ENCODE results near the gene ANXA11. TPM values are rescaled to one million over a fixed set of nuclear protein-coding genes. Genes with fewer than 3 reads are reported as not detected.
"Not testable (repeated sequence)": the region's sequence is repeated elsewhere in the genome, so short reads cannot be mapped to it uniquely, and the experiment has no call there.

The ANXA11 gene
- 10 to 100 TPM; 39.0 to 99.5 (median 63.6) TPM for total RNA-seq
- polyA plus RNA-seq = 100 to 1,000 TPM in 2 of 3 donors, 10 to 100 TPM in 1; 83.3 to 249 (median 239) TPM
- long read RNA-seq, donor 1, full-length matches to known transcripts = 6 of 6 reads
- long read RNA-seq, donor 1, partial matches to known transcripts = 0 of 6 reads
- long read RNA-seq, donor 1, other reads (novel, unspliced or antisense) = 0 of 6 reads
- long read RNA-seq, donor 2, full-length matches to known transcripts = 3 of 3 reads
- long read RNA-seq, donor 2, partial matches to known transcripts = 0 of 3 reads
- long read RNA-seq, donor 2, other reads (novel, unspliced or antisense) = 0 of 3 reads
- long read RNA-seq, donor 3, full-length matches to known transcripts = 2 of 2 reads
- long read RNA-seq, donor 3, partial matches to known transcripts = 0 of 2 reads
- long read RNA-seq, donor 3, other reads (novel, unspliced or antisense) = 0 of 2 reads
- long read RNA-seq, donor 4, full-length matches to known transcripts = 24 of 35 reads
- long read RNA-seq, donor 4, partial matches to known transcripts = 7 of 35 reads
- long read RNA-seq, donor 4, other reads (novel, unspliced or antisense) = 4 of 35 reads
- long read RNA-seq, donor 5, full-length matches to known transcripts = 122 of 173 reads
- long read RNA-seq, donor 5, partial matches to known transcripts = 30 of 173 reads
- long read RNA-seq, donor 5, other reads (novel, unspliced or antisense) = 21 of 173 reads
- long read RNA-seq, donor 6, full-length matches to known transcripts = 11 of 19 reads
- long read RNA-seq, donor 6, partial matches to known transcripts = 4 of 19 reads
- long read RNA-seq, donor 6, other reads (novel, unspliced or antisense) = 4 of 19 reads
- long read RNA-seq, donor 7, full-length matches to known transcripts = 4 of 4 reads
- long read RNA-seq, donor 7, partial matches to known transcripts = 0 of 4 reads
- long read RNA-seq, donor 7, other reads (novel, unspliced or antisense) = 0 of 4 reads
- long read RNA-seq, donor 8, full-length matches to known transcripts = 8 of 8 reads
- long read RNA-seq, donor 8, partial matches to known transcripts = 0 of 8 reads
- long read RNA-seq, donor 8, other reads (novel, unspliced or antisense) = 0 of 8 reads
- long read RNA-seq, donor 9, full-length matches to known transcripts = 2 of 7 reads
- long read RNA-seq, donor 9, partial matches to known transcripts = 5 of 7 reads
- long read RNA-seq, donor 9, other reads (novel, unspliced or antisense) = 0 of 7 reads
- long read RNA-seq, donor 10, full-length matches to known transcripts = 7 of 7 reads
- long read RNA-seq, donor 10, partial matches to known transcripts = 0 of 7 reads
- long read RNA-seq, donor 10, other reads (novel, unspliced or antisense) = 0 of 7 reads

DNA sequence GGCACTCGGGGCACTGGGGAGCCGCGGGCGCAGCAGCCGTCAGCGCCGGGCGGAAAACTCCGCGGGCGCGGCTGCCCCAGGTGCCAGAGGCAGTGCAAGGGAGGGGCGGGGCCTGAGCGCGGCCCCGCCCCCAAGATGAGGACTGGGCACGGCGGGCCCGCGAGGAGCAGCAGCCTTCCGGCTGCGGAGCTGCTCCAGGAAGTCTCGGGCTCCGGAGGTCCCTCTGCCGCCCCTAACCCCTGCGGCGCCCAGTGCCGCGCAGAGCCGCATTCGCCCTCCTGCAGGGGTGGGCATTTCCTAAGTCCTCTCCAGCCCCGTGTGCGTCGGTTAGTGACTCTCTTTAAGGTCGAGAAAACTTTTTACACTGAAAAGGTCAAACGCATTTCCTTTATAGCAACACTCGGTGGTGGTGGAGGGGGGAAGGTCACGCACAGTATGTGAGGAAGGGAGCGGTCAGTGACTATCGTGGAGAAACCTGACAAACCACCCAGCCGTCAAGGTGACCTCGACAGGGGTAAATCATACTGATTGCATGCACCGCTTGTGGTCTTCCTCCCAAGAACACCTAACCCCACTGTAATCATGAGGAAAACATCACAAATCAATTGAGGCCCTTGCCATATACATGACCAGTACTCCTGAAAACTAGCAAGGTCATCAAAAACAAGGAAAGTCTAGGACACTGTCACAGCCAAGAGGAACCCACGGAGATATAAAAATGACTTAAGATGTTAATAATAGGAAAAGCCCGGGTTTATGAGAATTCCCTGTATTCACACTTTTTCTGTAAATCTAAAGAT lies at the start of gene ANXA11:
Gene ANXA11 (minus strand): TSS at position 61 of the 800 bp plus-strand sequence. CDS start 32,676 bp downstream, outside the sequence.
- H3K27ac ChIP-seq = peak within 1 kb of the TSS in 4 of 5 donors; percentile 90 to 98 (median 96)
- H3K36me3 ChIP-seq (replicated peaks in 1 of 2) = no peaks in the 10 kb centered on the region
- WGBS, 4 donors = 2 to 4% (median 2%) methylated on average over 14 to 45 of the region's 45 CpGs
- no peaks in the 10 kb centered on the region for H3K27me3 ChIP-seq
- DNase-seq = peak; percentile 72 to 85 (median 81)
- H3K4me3 ChIP-seq = peak within 1 kb of the TSS; percentile 32 to 100 (median 77)
- intact Hi-C loops (cut with DNase I) = loop anchor here in 1 of 2 donors (5.0 kb wide), 1 partner anchor 48 kb away; no protein-coding TSS in a partner anchor
- peaks cover 10 to 25% of the 10 kb centered on the region in 2 donors for H3K4me1 ChIP-seq (replicated peaks in 1 of 2)
- no peaks in the 10 kb centered on the region for H3K9me3 ChIP-seq (replicated peaks in 1 of 3)
- TF ChIP-seq, protein P1, sequence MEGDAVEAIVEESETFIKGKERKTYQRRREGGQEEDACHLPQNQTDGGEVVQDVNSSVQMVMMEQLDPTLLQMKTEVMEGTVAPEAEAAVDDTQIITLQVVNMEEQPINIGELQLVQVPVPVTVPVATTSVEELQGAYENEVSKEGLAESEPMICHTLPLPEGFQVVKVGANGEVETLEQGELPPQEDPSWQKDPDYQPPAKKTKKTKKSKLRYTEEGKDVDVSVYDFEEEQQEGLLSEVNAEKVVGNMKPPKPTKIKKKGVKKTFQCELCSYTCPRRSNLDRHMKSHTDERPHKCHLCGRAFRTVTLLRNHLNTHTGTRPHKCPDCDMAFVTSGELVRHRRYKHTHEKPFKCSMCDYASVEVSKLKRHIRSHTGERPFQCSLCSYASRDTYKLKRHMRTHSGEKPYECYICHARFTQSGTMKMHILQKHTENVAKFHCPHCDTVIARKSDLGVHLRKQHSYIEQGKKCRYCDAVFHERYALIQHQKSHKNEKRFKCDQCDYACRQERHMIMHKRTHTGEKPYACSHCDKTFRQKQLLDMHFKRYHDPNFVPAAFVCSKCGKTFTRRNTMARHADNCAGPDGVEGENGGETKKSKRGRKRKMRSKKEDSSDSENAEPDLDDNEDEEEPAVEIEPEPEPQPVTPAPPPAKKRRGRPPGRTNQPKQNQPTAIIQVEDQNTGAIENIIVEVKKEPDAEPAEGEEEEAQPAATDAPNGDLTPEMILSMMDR (IDR thresholded peaks at IDR 0.05) = no peak
- peak; percentile 72 to 87 for TF ChIP-seq POLR2A (IDR thresholded peaks at IDR 0.05)

DNA sequence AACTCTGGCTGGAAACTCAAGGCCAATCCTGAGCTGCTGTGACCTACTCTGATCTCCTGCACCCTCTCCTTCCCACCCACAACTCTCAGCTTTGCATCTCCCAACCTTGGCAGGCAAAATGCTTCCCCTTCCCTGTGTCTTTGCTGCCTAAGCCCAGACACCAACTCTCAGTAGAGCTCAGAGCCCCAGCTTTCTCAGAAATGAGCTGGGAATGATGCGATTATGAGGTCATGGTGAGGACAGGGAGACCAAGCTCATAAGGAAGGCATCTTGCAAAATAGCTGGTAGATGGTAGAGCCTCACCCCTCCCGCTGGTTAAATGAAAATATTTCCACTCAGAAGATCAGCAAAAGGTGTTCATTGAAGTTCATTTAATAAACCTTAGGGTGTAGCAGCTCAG lies 49.4 kb upstream of the ANXA11 start:
- WGBS, 4 donors = no CpG with 5 or more reads among the region's 2 CpGs
- not testable (repeated sequence) for H3K9me3 ChIP-seq (replicated peaks in 1 of 3); H3K27ac ChIP-seq; H3K36me3 ChIP-seq (replicated peaks in 1 of 2); H3K4me3 ChIP-seq; H3K27me3 ChIP-seq; H3K4me1 ChIP-seq (replicated peaks in 1 of 2); DNase-seq
- intact Hi-C loops (cut with DNase I) = loop anchor here in 1 of 2 donors (5.0 kb wide), 1 partner anchor 52 kb away; no protein-coding TSS in a partner anchor

GRCh38 chr10:80253963-80254271 lies 48.6 kb upstream of the ANXA11 start:
- H3K4me3 ChIP-seq; H3K4me1 ChIP-seq (replicated peaks in 1 of 2); H3K27ac ChIP-seq; H3K36me3 ChIP-seq (replicated peaks in 1 of 2); intact Hi-C loops (cut with DNase I); H3K27me3 ChIP-seq; H3K9me3 ChIP-seq (replicated peaks in 1 of 3); DNase-seq: not testable (repeated sequence)
- WGBS, 4 donors = 35 to 63% (median 52%) methylated on average over 1 of the region's 1 CpG

GRCh38 chr10:80253266-80253962 lies 48.1 kb upstream of the ANXA11 start:
- Histone ChIP-seq H3K4me3 (no peak overlapping the region), H3K27ac (no peak overlapping the region), H3K36me3 (replicated peaks in 1 of 2) (no peaks in the 10 kb centered on the region), H3K4me1 (replicated peaks in 1 of 2) (no peaks in the 10 kb centered on the region), H3K9me3 (replicated peaks in 1 of 3) (no peaks in the 10 kb centered on the region), H3K27me3 (no peaks in the 10 kb centered on the region)
- no peak for DNase-seq
- TF ChIP-seq POLR2A (IDR thresholded peaks at IDR 0.05) = no peak
- TF ChIP-seq, protein P1 (IDR thresholded peaks at IDR 0.05) = no peak
- 46 to 86% (median 69%) methylated on average over 4 to 5 of the region's 5 CpGs for WGBS, 4 donors
- intact Hi-C loops (cut with DNase I) = no loop called here
